ENCODE results near the gene STARD10. TPM values are rescaled to one million over a fixed set of nuclear protein-coding genes. Genes with fewer than 3 reads are reported as not detected.

The STARD10 gene
- total RNA-seq, 1 experiment from 2014 or later: 10.6 TPM

DNA sequence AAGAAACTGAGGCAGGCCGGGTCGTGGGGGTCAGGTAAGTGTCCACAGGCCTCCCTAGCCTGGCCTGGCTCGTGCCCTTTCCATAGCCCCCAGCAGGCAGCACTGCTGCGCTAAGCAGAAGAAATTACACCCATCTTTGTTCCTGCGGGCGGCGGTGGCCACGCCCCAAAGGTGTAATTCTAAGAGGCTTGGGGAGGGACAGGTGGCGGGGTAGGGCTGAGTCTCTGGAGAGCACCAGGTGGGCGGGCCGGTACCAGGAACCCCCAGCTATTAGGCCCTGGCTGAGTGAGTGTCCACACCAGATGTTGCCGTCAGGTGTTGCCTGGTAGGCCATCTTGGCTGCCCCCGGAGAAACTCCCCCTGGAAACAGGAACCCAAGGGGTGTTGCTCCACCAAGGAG, 29.3 kb downstream of the STARD10 start:
- BruUV-seq (replicated peaks): no TSS peak
- Mint-ChIP-seq H3K27ac (ENCODE audit: low read depth, unreplicated experiment) (no peak overlapping the region), H3K4me3 (ENCODE audit: unreplicated experiment) (no peak overlapping the region), H3K9me3 (ENCODE audit: unreplicated experiment) (peaks cover 7% of the 10 kb centered on the region), H3K27me3 (ENCODE audit: insufficient read depth, unreplicated experiment) (no peaks in the 10 kb centered on the region), H3K4me1 (ENCODE audit: insufficient read depth, unreplicated experiment) (peaks cover 5% of the 10 kb centered on the region), H3K36me3 (ENCODE audit: insufficient read depth, unreplicated experiment) (no peaks in the 10 kb centered on the region)
- ChIA-PET POLR2A (no interaction called here), CTCF (no interaction called here)
- no peak for DNase-seq (ENCODE audit: unreplicated experiment)
- TF ChIP-seq, protein P1, sequence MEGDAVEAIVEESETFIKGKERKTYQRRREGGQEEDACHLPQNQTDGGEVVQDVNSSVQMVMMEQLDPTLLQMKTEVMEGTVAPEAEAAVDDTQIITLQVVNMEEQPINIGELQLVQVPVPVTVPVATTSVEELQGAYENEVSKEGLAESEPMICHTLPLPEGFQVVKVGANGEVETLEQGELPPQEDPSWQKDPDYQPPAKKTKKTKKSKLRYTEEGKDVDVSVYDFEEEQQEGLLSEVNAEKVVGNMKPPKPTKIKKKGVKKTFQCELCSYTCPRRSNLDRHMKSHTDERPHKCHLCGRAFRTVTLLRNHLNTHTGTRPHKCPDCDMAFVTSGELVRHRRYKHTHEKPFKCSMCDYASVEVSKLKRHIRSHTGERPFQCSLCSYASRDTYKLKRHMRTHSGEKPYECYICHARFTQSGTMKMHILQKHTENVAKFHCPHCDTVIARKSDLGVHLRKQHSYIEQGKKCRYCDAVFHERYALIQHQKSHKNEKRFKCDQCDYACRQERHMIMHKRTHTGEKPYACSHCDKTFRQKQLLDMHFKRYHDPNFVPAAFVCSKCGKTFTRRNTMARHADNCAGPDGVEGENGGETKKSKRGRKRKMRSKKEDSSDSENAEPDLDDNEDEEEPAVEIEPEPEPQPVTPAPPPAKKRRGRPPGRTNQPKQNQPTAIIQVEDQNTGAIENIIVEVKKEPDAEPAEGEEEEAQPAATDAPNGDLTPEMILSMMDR (IDR thresholded peaks at IDR 0.05; ENCODE audit: unreplicated experiment): no peak
- intact Hi-C loops (cut with micrococcal nuclease): no loop called here

DNA sequence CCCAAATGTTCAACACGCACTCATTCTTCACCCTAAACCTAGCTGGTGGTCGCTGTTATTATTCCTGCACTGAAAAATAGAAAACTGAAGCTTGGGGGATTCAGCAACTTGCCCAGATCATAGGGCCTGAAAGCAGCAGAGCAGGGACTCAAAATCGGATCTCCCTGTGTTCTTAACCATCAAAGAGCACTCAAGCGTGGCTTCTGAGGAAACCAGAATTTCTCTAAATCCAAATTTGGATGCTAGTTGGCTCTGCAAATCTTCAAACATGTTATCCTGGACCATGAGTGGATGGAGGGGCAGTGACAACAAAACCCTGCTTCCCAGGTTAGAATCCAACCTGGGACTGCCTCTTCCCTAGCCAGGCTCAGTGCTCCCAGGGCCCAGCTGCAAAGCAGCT, 30.0 kb downstream of the STARD10 start:
- no peak overlapping the region for H3K4me3 Mint-ChIP-seq (ENCODE audit: unreplicated experiment)
- POLR2A ChIA-PET: no interaction called here
- no TSS peak for BruUV-seq (replicated peaks)
- TF ChIP-seq, protein P1 (IDR thresholded peaks at IDR 0.05; ENCODE audit: unreplicated experiment): no peak
- DNase-seq (ENCODE audit: unreplicated experiment): no peak
- no peaks in the 10 kb centered on the region for H3K36me3 Mint-ChIP-seq (ENCODE audit: insufficient read depth, unreplicated experiment)
- peaks cover 5% of the 10 kb centered on the region for H3K4me1 Mint-ChIP-seq (ENCODE audit: insufficient read depth, unreplicated experiment)
- H3K27ac Mint-ChIP-seq (ENCODE audit: low read depth, unreplicated experiment): no peak overlapping the region
- H3K27me3 Mint-ChIP-seq (ENCODE audit: insufficient read depth, unreplicated experiment): no peaks in the 10 kb centered on the region
- CTCF ChIA-PET: interaction anchor here (0.6 to 0.7 kb wide), 2 partner anchors 14 to 149 kb away, joined by 3 read pairs; no protein-coding TSS in a partner anchor
- H3K9me3 Mint-ChIP-seq (ENCODE audit: unreplicated experiment): peaks cover 7% of the 10 kb centered on the region
- intact Hi-C loops (cut with micrococcal nuclease): no loop called here

GRCh38 chr11:72762641-72763304, 31.1 kb downstream of the STARD10 start:
- no peaks in the 10 kb centered on the region for H3K27me3 Mint-ChIP-seq (ENCODE audit: insufficient read depth, unreplicated experiment)
- BruUV-seq (replicated peaks): no TSS peak
- TF ChIP-seq, protein P1 (IDR thresholded peaks at IDR 0.05; ENCODE audit: unreplicated experiment): no peak
- intact Hi-C loops (cut with micrococcal nuclease): no loop called here
- POLR2A ChIA-PET: no interaction called here
- no peak for DNase-seq (ENCODE audit: unreplicated experiment)
- no peak overlapping the region for H3K4me3 Mint-ChIP-seq (ENCODE audit: unreplicated experiment)
- no peak overlapping the region for H3K27ac Mint-ChIP-seq (ENCODE audit: low read depth, unreplicated experiment)
- H3K4me1 Mint-ChIP-seq (ENCODE audit: insufficient read depth, unreplicated experiment): peaks cover 16% of the 10 kb centered on the region
- no peaks in the 10 kb centered on the region for H3K36me3 Mint-ChIP-seq (ENCODE audit: insufficient read depth, unreplicated experiment)
- CTCF ChIA-PET: interaction anchor here (0.6 to 1.7 kb wide), 3 partner anchors 26 to 30 kb away, joined by 3 to 6 read pairs (median 5); no protein-coding TSS in a partner anchor
- peaks cover 7% of the 10 kb centered on the region for H3K9me3 Mint-ChIP-seq (ENCODE audit: unreplicated experiment)

GRCh38 chr11:72760539-72761405, 33.1 kb downstream of the STARD10 start:
- Mint-ChIP-seq H3K9me3 (ENCODE audit: unreplicated experiment) (peaks cover 7% of the 10 kb centered on the region), H3K27ac (ENCODE audit: low read depth, unreplicated experiment) (no peak overlapping the region), H3K4me1 (ENCODE audit: insufficient read depth, unreplicated experiment) (peaks cover 18% of the 10 kb centered on the region), H3K4me3 (ENCODE audit: unreplicated experiment) (no peak overlapping the region), H3K36me3 (ENCODE audit: insufficient read depth, unreplicated experiment) (no peaks in the 10 kb centered on the region), H3K27me3 (ENCODE audit: insufficient read depth, unreplicated experiment) (no peaks in the 10 kb centered on the region)
- TF ChIP-seq, protein P1 (IDR thresholded peaks at IDR 0.05; ENCODE audit: unreplicated experiment): no peak
- intact Hi-C loops (cut with micrococcal nuclease): no loop called here
- CTCF ChIA-PET: interaction anchor here (1.6 kb wide), 1 partner anchor 26 kb away, joined by 6 read pairs; no protein-coding TSS in a partner anchor
- no peak for DNase-seq (ENCODE audit: unreplicated experiment)
- POLR2A ChIA-PET: interaction anchor here (1.2 kb wide), 1 partner anchor 17 kb away, joined by 4 read pairs; no protein-coding TSS in a partner anchor
- no TSS peak for BruUV-seq (replicated peaks)

Measured in MCF 10A (cell line).